GM12878 (cell line): Measurements from ENCODE around the gene ANKRD11. TPM values are rescaled to one million over a fixed set of nuclear protein-coding genes. Genes with fewer than 3 reads are reported as not detected.

ENCODE experiments used
- ATAC-seq: fragments of 200-7000 bp; cut with Tn5 transposase; 3 replicates; pipeline ENCODE4 v1.9.1; 2020; ENCODE audit warnings: mild to moderate bottlenecking, moderate library complexity
- BruUV-seq: library from RNA; stranded (reverse); fragments of 400-500 nt; replicated peaks from 2 replicates; lab custom pipeline; 2021; lab: Mats Ljungman, UMichigan
- CTCF ChIA-PET: fragments of 300-600 bp; sonication (Branson Sonifier 250); formaldehyde crosslinking; extraction: SDS; loops from one replicate; lab custom pipeline; 2021; ENCODE audit warnings: inconsistent platforms; lab: Yijun Ruan, JAX
- POLR2A ChIA-PET: fragments of 350-600 bp; formaldehyde crosslinking; extraction: SDS; loops from one replicate; lab custom pipeline; 2021; ENCODE audit warnings: inconsistent platforms; lab: Charles Lee
- RAD21 ChIA-PET: fragments of 300-600 bp; sonication (Branson Sonifier 250); formaldehyde crosslinking; loops from one replicate; lab custom pipeline; 2023; ENCODE audit warnings: antibody characterized with exemption; ENCODE audit not compliant: unreplicated experiment; lab: Charles Lee
- SMC1A ChIA-PET: fragments of 300-600 bp; sonication (Branson Sonifier 250); formaldehyde crosslinking; loops from one replicate; lab custom pipeline; 2023; ENCODE audit not compliant: unreplicated experiment, uncharacterized antibody; lab: Charles Lee
- DNase-seq: peaks from one replicate; pipeline ENCODE4 v3.0.0-alpha.2; 2011; ENCODE audit warnings: low read depth, low spot score
- FAIRE-seq: peaks from 3 replicates; lab custom pipeline; 2011; peaks lifted over from hg19 to GRCh38; lab: Jason Lieb, UNC
- H2AFZ ChIP-seq: 2 replicates; pipeline ENCODE4 v1.6.0; 2011; ENCODE audit warnings: low read depth, low read length, control low read depth; ENCODE audit not compliant: control insufficient read depth
- H3K27ac ChIP-seq: 2 replicates; pipeline ENCODE4 v1.5.1; 2011; ENCODE audit warnings: control low read depth; ENCODE audit not compliant: control insufficient read depth, insufficient read depth
- H3K27me3 ChIP-seq, 2 experiments: replicated peaks in 1 of 2; 2 replicates each; pipeline versions ENCODE4 v1.6.0 to v1.6.1; 2011; ENCODE audit warnings: low read length in 1 of 2; ENCODE audit not compliant: control insufficient read depth in 2 of 2, insufficient read depth in 2 of 2
- H3K36me3 ChIP-seq, 2 experiments: 2 replicates each; pipeline ENCODE4 v1.5.1; 2011; ENCODE audit warnings: low read length in 1 of 2; ENCODE audit not compliant: control insufficient read depth in 2 of 2, insufficient read depth in 2 of 2
- H3K4me1 ChIP-seq: 2 replicates; pipeline ENCODE4 v1.6.1; 2011; ENCODE audit warnings: mild to moderate bottlenecking, low read length, moderate library complexity, mixed read lengths; ENCODE audit not compliant: control insufficient read depth, insufficient read depth
- H3K4me2 ChIP-seq: 2 replicates; pipeline ENCODE4 v1.6.0; 2011; ENCODE audit warnings: control low read depth; ENCODE audit not compliant: control insufficient read depth, insufficient read depth
- H3K4me3 ChIP-seq: fragments of 200-600 bp; sonication (generic); 2 replicates; pipeline ENCODE4 v1.5.1; 2016
- H3K79me2 ChIP-seq: 2 replicates; pipeline ENCODE4 v1.6.0; 2011; ENCODE audit warnings: low read length; ENCODE audit not compliant: control insufficient read depth, insufficient read depth
- H3K9ac ChIP-seq: 2 replicates; pipeline ENCODE4 v1.8.0; 2011; ENCODE audit warnings: low read length, control low read depth, mixed read lengths; ENCODE audit not compliant: control insufficient read depth, insufficient read depth
- H3K9me3 ChIP-seq: replicated peaks from 3 replicates; pipeline ENCODE4 v1.5.1; 2011; ENCODE audit warnings: mild to moderate bottlenecking, low read length; ENCODE audit not compliant: control insufficient read depth, insufficient read depth
- H4K20me1 ChIP-seq: 2 replicates; pipeline ENCODE4 v1.6.0; 2011; ENCODE audit not compliant: control insufficient read depth, insufficient read depth
- BHLHE40 ChIP-seq, 2 experiments: fragments of 450-650 bp in 1 of 2; IDR thresholded peaks; 2 replicates each; pipeline ENCODE4 v1.6.1; 2011 to 2017; ENCODE audit warnings: low read depth in 2 of 2, borderline replicate concordance in 1 of 2, improper control_type of control experiment in 1 of 2, low read length in 1 of 2, mild to moderate bottlenecking in 1 of 2
- HDGF ChIP-seq: fragments of 450-650 bp; IDR thresholded peaks from 2 replicates; pipeline ENCODE4 v1.6.1; 2016; ENCODE audit warnings: antibody characterized with exemption
- KLF5 ChIP-seq: fragments of 450-650 bp; IDR thresholded peaks from 2 replicates; pipeline ENCODE4 v1.6.1; 2014; ENCODE audit warnings: mild to moderate bottlenecking; ENCODE audit not compliant: partially characterized antibody
- LARP7 ChIP-seq: fragments of 450-650 bp; IDR thresholded peaks from 2 replicates; pipeline ENCODE4 v1.6.1; 2017; ENCODE audit warnings: mild to moderate bottlenecking
- MEF2A ChIP-seq: IDR thresholded peaks from 2 replicates; pipeline ENCODE4 v1.6.1; 2011; ENCODE audit warnings: low read depth, mild to moderate bottlenecking, low read length, moderate library complexity; ENCODE audit not compliant: insufficient read depth
- NFYA ChIP-seq: IDR thresholded peaks from 2 replicates; pipeline ENCODE4 v1.6.1; 2011; ENCODE audit warnings: low read depth, mild to moderate bottlenecking, low read length, improper control_type of control experiment, borderline replicate concordance
- NRF1 ChIP-seq: conservative IDR thresholded peaks from 2 replicates; pipeline ENCODE4 v1.6.1; 2011; ENCODE audit warnings: mild to moderate bottlenecking, low read depth, low read length, improper control_type of control experiment
- POLR2A ChIP-seq: IDR thresholded peaks from 2 replicates; pipeline ENCODE4 v1.6.1; 2011; ENCODE audit warnings: low read depth, mild to moderate bottlenecking, low read length
- RBBP5 ChIP-seq: fragments of 200-600 bp; sonication (generic); conservative IDR thresholded peaks from 2 replicates; pipeline ENCODE4 v1.6.1; 2016
- RFX5 ChIP-seq: IDR thresholded peaks from 2 replicates; pipeline ENCODE4 v1.6.1; 2011; ENCODE audit warnings: low read depth, low read length, improper control_type of control experiment
- ZNF384 ChIP-seq: IDR thresholded peaks from 2 replicates; pipeline ENCODE4 v1.6.1; 2012; ENCODE audit warnings: low read depth, mild to moderate bottlenecking, low read length, improper control_type of control experiment, borderline replicate concordance
- WGBS: methylation state at CpG from one replicate; pipeline ENCODE4 v1.1.6; 2016; ENCODE audit warnings: low lambda C conversion rate; ENCODE audit not compliant: insufficient replicate concordance, insufficient coverage; ENCODE audit errors: missing lambda C conversion rate; 5-methylcytosine and 5-hydroxymethylcytosine counted together
- in situ Hi-C: fragments of 300-500 bp; cut with MboI; formaldehyde crosslinking; loops from 9 replicates; pipeline ENCODE4 v1.14.3; 2018; ENCODE audit warnings: mixed read lengths
- intact Hi-C: fragments of 100-400 bp; cut with micrococcal nuclease; formaldehyde crosslinking; loops from one replicate; pipeline ENCODE4 v1.14.2; 2022; ENCODE audit not compliant: unreplicated experiment
- polyA plus RNA-seq, 11 experiments: library from polyadenylated mRNA; depleted of rRNA in 4 of 11; unstranded in 6 of 11; stranded (reverse) in 5 of 11; fragments of >200 nt; fragmentation: Nextera tagmentation in 4 of 11; fragmentation: Illumina TruSeq in 1 of 11; extraction: Ambion mirVana in 4 of 11; extraction: Trizol in 1 of 11; gene quantifications; 1 replicate in 1 of 11; 2 replicates in 10 of 11; pipeline versions ENCODE4 v1.2.1 to v1.2.3, GENCODE V29; 2011 to 2016; ENCODE audit warnings: inconsistent platforms in 2 of 11, missing spikeins in 2 of 11, low read depth in 1 of 11
- total RNA-seq, 4 experiments: library from RNA; depleted of rRNA in 3 of 4; stranded (reverse); fragments of >200 nt in 3 of 4; fragmentation: Illumina TruSeq in 1 of 4; extraction: Trizol in 1 of 4; gene quantifications; 2 replicates each; pipeline versions ENCODE4 v1.2.1 to v1.2.3, GENCODE V29; 2013 to 2021
- TF ChIP-seq, protein P1 (sequence below): fragments of 450-650 bp; IDR thresholded peaks from 2 replicates; pipeline ENCODE4 v1.6.1; 2016; ENCODE audit warnings: mild to moderate bottlenecking
- TF ChIP-seq, protein P2 (sequence below): fragments of 450-650 bp; IDR thresholded peaks from 2 replicates; pipeline ENCODE4 v1.6.1; 2017; ENCODE audit warnings: mild to moderate bottlenecking, low read depth, inconsistent platforms; ENCODE audit not compliant: poor library complexity, severe bottlenecking
- TF ChIP-seq, protein P3 (sequence below): fragments of 450-650 bp; IDR thresholded peaks from 2 replicates; pipeline ENCODE4 v1.6.1; 2016; ENCODE audit warnings: mild to moderate bottlenecking, moderate library complexity, borderline replicate concordance

The ANKRD11 gene
- total and polyA plus RNA-seq, 10 of the 15 experiments (the other 5 are each of a cell fraction or from before 2014, with no cell fraction given) = 5.1 to 103 (median 27.4) TPM

DNA sequence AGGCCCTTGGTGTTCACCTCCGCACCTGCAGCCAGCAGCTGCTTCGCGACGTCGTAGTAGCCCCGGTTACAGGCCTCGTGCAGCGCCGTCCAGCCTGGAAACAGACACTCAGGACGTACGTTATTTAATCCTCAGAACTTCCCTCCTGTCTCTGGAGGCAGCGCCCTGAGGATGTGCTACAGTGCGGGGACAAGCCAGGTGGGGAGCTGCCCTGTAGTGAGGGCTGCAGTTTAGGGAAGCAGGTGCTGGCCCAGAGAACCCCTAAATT, 201.8 kb downstream of the ANKRD11 start (continued):
- TF ChIP-seq, protein P1, sequence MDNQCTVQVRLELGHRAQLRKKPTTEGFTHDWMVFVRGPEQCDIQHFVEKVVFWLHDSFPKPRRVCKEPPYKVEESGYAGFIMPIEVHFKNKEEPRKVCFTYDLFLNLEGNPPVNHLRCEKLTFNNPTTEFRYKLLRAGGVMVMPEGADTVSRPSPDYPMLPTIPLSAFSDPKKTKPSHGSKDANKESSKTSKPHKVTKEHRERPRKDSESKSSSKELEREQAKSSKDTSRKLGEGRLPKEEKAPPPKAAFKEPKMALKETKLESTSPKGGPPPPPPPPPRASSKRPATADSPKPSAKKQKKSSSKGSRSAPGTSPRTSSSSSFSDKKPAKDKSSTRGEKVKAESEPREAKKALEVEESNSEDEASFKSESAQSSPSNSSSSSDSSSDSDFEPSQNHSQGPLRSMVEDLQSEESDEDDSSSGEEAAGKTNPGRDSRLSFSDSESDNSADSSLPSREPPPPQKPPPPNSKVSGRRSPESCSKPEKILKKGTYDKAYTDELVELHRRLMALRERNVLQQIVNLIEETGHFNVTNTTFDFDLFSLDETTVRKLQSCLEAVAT = no peak
- TF ChIP-seq BHLHE40 (IDR thresholded peaks at IDR 0.05; ENCODE audit: borderline replicate concordance in 1 of 2, low read depth in 2 of 2, low read length in 1 of 2) (no peak), LARP7 (no peak), RFX5 (no peak)
- TF ChIP-seq, all 136 proteins: peak for 0

DNA sequence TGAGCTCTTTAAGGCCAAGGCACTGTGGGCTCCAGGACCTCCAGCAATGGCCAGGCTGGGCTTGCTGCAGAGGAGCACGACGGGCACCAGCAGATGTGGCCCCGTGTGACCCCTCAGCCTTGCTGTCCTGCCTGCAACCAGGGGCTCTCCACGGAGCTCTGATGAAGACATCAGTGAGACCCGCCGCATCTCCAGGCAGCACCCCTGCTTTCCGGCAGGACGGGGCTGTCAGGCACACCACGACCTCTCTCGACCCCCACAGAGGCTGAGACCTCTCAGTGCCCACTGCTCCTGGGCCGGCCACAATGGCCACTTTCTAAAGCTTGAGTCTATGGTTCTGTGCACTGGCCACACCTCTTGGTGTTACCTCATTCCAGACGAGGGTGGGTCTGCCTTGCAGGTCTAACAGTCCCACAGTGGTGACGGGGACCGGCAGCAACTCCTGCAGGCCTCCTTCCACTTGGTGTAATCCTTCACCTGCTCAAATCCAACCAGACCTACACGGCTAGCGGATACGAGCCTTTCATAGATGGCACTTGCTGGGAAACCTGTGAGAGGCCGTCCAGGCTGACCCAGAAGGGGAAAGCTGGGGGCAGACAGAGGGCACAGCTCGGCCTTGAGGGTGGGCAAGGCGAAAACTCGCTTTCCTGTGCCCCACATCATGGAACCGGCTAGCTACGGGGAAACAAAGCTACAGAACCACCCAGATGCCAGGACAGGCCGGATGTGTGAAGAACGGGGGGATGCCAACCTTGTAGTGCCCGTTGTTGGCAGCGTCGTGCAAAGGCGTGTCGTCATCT, 202.4 kb downstream of the ANKRD11 start:
- no TSS peak for BruUV-seq
- TF ChIP-seq HDGF (no peak), NFYA (no peak), KLF5 (no peak), MEF2A (no peak), NRF1 (no peak), RBBP5 (no peak), POLR2A (no peak; the same call in 1 of the 2 replicates), ZNF384 (no peak)
- TF ChIP-seq, protein P2, sequence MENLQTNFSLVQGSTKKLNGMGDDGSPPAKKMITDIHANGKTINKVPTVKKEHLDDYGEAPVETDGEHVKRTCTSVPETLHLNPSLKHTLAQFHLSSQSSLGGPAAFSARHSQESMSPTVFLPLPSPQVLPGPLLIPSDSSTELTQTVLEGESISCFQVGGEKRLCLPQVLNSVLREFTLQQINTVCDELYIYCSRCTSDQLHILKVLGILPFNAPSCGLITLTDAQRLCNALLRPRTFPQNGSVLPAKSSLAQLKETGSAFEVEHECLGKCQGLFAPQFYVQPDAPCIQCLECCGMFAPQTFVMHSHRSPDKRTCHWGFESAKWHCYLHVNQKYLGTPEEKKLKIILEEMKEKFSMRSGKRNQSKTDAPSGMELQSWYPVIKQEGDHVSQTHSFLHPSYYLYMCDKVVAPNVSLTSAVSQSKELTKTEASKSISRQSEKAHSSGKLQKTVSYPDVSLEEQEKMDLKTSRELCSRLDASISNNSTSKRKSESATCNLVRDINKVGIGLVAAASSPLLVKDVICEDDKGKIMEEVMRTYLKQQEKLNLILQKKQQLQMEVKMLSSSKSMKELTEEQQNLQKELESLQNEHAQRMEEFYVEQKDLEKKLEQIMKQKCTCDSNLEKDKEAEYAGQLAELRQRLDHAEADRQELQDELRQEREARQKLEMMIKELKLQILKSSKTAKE = no peak
- TF ChIP-seq, protein P3, sequence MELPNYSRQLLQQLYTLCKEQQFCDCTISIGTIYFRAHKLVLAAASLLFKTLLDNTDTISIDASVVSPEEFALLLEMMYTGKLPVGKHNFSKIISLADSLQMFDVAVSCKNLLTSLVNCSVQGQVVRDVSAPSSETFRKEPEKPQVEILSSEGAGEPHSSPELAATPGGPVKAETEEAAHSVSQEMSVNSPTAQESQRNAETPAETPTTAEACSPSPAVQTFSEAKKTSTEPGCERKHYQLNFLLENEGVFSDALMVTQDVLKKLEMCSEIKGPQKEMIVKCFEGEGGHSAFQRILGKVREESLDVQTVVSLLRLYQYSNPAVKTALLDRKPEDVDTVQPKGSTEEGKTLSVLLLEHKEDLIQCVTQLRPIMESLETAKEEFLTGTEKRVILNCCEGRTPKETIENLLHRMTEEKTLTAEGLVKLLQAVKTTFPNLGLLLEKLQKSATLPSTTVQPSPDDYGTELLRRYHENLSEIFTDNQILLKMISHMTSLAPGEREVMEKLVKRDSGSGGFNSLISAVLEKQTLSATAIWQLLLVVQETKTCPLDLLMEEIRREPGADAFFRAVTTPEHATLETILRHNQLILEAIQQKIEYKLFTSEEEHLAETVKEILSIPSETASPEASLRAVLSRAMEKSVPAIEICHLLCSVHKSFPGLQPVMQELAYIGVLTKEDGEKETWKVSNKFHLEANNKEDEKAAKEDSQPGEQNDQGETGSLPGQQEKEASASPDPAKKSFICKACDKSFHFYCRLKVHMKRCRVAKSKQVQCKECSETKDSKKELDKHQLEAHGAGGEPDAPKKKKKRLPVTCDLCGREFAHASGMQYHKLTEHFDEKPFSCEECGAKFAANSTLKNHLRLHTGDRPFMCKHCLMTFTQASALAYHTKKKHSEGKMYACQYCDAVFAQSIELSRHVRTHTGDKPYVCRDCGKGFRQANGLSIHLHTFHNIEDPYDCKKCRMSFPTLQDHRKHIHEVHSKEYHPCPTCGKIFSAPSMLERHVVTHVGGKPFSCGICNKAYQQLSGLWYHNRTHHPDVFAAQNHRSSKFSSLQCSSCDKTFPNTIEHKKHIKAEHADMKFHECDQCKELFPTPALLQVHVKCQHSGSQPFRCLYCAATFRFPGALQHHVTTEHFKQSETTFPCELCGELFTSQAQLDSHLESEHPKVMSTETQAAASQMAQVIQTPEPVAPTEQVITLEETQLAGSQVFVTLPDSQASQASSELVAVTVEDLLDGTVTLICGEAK = no peak

More for the DNA sequence above, 202.4 kb downstream of the ANKRD11 start:
- no peaks in the 10 kb centered on the region for H3K79me2 ChIP-seq
- ChIA-PET POLR2A (interaction anchor here (0.5 to 0.6 kb wide), 2 partner anchors 11 to 103 kb away, joined by 3 to 5 read pairs; no protein-coding TSS in a partner anchor), SMC1A (no interaction called here), RAD21 (no interaction called here), CTCF (interaction anchor here (1.2 to 1.3 kb wide), 2 partner anchors 9 to 72 kb away, joined by 3 to 4 read pairs; no protein-coding TSS in a partner anchor)
- ATAC-seq (no peak), DNase-seq (no peak), FAIRE-seq (no peak)
- WGBS = 95% methylated on average over 30 of the region's 30 CpGs
- H3K9me3 ChIP-seq = no peaks in the 10 kb centered on the region
- no peak overlapping the region for H3K4me3 ChIP-seq
- in situ Hi-C loops = no loop called here
- intact Hi-C loops = no loop called here
- H2AFZ ChIP-seq = no peak overlapping the region
- peaks cover 3% of the 10 kb centered on the region for H4K20me1 ChIP-seq
- H3K4me2 ChIP-seq = no peak overlapping the region
- H3K27ac ChIP-seq = no peak overlapping the region
- no peaks in the 10 kb centered on the region for H3K4me1 ChIP-seq
- no peak overlapping the region for H3K9ac ChIP-seq
- peaks cover 35 to 44% of the 10 kb centered on the region in 2 experiments for H3K36me3 ChIP-seq
- no peaks in the 10 kb centered on the region for H3K27me3 ChIP-seq
